ENCODE data around the gene ADRA2B. TPM values are rescaled to one million over a fixed set of nuclear protein-coding genes. Genes with fewer than 3 reads are reported as not detected.
"Not testable (repeated sequence)": the region's sequence is repeated elsewhere in the genome, so short reads cannot be mapped to it uniquely, and the experiment has no call there.

Gene ADRA2B
- 0.14 TPM for total RNA-seq
- long read RNA-seq, partial matches to known transcripts: 0 of 1 reads
- long read RNA-seq, other reads (novel, unspliced or antisense): 0 of 1 reads

GRCh38 chr2:96116424-96116878 lies at the start of gene ADRA2B:
Gene ADRA2B (minus strand): TSS chr2:96116571. CDS start chr2:96116149, 422 bp downstream.
- H3K27me3 ChIP-seq: peaks cover 40% of the 10 kb centered on the region

GRCh38 chr2:96164459-96165184 lies 48.3 kb upstream of the ADRA2B start:
- H3K4me1 ChIP-seq: no peaks in the 10 kb centered on the region
- peak overlapping the region; percentile 42 for H3K27ac ChIP-seq
- ATAC-seq (peak; percentile 56), DNase-seq (no peak)
- H3K9me3 ChIP-seq: no peaks in the 10 kb centered on the region
- intact Hi-C loops (cut with DNase I): no loop called here
- H3K36me3 ChIP-seq: no peaks in the 10 kb centered on the region
- no peak overlapping the region for H3K4me3 ChIP-seq
- H3K27me3 ChIP-seq: no peaks in the 10 kb centered on the region
- TF ChIP-seq CTCF (IDR thresholded peaks at IDR 0.05): no peak

More at GRCh38 chr2:96116424-96116878, at the start of gene ADRA2B:
- Histone ChIP-seq H3K4me3 (peak within 1 kb of the TSS; percentile 55), H3K27ac (no peak within 1 kb of the TSS), H3K4me1 (no peaks in the 10 kb centered on the region), H3K36me3 (no peaks in the 10 kb centered on the region), H3K9me3 (no peaks in the 10 kb centered on the region)
- peak; percentile 92 for DNase-seq
- TF ChIP-seq CTCF (IDR thresholded peaks at IDR 0.05): no peak
- intact Hi-C loops (cut with DNase I): loop anchor here (10.0 kb wide), 1 partner anchor 92 kb away; no protein-coding TSS in a partner anchor
- peak; percentile 84 for ATAC-seq

DNA sequence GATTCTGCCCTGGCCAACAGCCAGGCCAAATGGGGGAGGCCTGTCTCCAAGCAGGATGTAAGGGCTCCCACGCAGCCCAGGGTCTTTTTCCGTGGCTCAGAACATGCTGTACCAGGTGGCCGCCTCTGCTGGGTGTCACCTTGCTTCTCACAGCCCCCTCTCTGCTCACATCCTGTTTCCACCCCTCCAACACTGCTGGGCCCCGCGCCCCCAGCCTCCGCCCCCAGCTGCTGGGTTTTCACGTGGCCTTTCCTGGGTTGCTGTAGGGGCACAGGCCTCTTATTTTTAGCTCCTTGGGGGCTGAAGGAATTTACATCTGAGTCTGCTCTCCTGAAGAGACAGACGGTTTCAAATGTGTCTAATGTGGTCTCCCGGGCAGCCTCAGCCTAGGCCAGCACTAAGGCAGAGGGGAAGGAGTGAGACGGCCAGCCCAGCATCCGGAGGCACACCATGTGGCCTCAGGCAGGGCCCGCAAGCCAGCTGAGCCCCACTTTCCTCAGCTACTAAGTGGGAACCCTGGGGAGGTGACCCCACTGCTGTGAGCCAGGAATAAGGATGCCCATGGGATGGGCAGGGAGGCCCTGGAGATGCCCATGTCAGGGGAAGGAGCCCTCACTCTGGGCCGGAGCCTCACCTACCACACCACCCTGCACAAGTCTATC lies 47.5 kb upstream of the ADRA2B start:
- peak overlapping the region; percentile 42 for H3K27ac ChIP-seq
- no peak for TF ChIP-seq CTCF (IDR thresholded peaks at IDR 0.05)
- peak; percentile 62 for ATAC-seq
- intact Hi-C loops (cut with DNase I): no loop called here
- no peak overlapping the region for H3K4me3 ChIP-seq
- no peaks in the 10 kb centered on the region for H3K4me1 ChIP-seq
- H3K27me3 ChIP-seq: no peaks in the 10 kb centered on the region
- no peaks in the 10 kb centered on the region for H3K36me3 ChIP-seq
- H3K9me3 ChIP-seq: no peaks in the 10 kb centered on the region
- no peak for DNase-seq

GRCh38 chr2:96163415-96163767 lies 47.0 kb upstream of the ADRA2B start:
- intact Hi-C loops (cut with DNase I): no loop called here
- peak; percentile 11 for ATAC-seq
- no peaks in the 10 kb centered on the region for H3K36me3 ChIP-seq
- no peak for TF ChIP-seq CTCF (IDR thresholded peaks at IDR 0.05)
- no peak overlapping the region for H3K27ac ChIP-seq
- H3K4me1 ChIP-seq: no peaks in the 10 kb centered on the region
- DNase-seq: no peak
- no peaks in the 10 kb centered on the region for H3K27me3 ChIP-seq
- H3K4me3 ChIP-seq: no peak overlapping the region
- H3K9me3 ChIP-seq: no peaks in the 10 kb centered on the region

DNA sequence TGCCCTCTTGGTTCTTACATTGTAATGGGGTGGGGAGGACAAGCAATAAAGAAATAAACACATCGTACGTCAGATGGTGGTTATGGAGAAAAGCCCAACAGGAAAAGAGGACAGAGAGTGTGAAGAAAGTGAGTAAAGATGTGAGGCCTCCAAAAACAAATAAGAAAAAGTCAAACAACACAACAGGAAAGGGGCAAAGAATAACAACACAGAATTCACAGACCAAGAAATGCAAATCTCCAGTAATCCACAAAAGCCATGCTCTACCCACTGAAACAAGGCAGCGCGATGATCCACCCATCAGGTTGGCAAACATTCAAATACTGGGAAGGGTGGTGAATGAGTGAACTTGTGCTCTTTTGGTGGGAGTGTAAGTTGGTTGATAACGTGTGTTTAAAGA lies 45.5 kb upstream of the ADRA2B start:
- DNase-seq (no peak), ATAC-seq (no peak)
- H3K36me3 ChIP-seq: no peaks in the 10 kb centered on the region
- no peaks in the 10 kb centered on the region for H3K9me3 ChIP-seq
- no peaks in the 10 kb centered on the region for H3K4me1 ChIP-seq
- no peak overlapping the region for H3K4me3 ChIP-seq
- no peaks in the 10 kb centered on the region for H3K27me3 ChIP-seq
- intact Hi-C loops (cut with DNase I): no loop called here
- no peak for TF ChIP-seq CTCF (IDR thresholded peaks at IDR 0.05)
- no peak overlapping the region for H3K27ac ChIP-seq

DNA sequence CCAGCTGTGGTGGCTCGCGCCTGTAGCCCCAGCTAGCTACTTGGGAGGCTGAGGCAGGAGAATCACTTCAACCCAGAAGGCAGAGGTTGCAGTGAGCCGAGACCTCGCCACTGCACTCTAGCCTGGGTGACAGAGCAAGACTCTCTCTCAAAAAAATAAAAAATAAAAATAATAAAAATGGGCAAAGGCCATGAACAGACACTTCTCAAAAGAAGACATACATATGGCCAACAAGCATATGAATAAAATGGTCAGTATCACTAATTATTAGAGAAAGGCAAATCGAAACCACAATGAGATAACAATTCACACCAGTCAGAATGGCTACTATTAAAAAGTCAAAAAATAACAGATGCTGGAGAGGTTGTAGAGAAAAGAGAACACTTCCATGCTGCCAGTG lies 44.0 kb upstream of the ADRA2B start:
- H3K27ac ChIP-seq; H3K27me3 ChIP-seq; H3K9me3 ChIP-seq; H3K36me3 ChIP-seq; intact Hi-C loops (cut with DNase I); H3K4me1 ChIP-seq; H3K4me3 ChIP-seq; ATAC-seq: not testable (repeated sequence)
- peak; percentile 11 for DNase-seq

Data from upper lobe of right lung (tissue), 1 donor.